Dedifferentiated amniotic fluid mesenchymal stem cell (primary cell): Measurements from ENCODE around the gene MRPS18A.
"Not testable (repeated sequence)": the region's sequence is repeated elsewhere in the genome, so short reads cannot be mapped to it uniquely, and the experiment has no call there.

ENCODE experiments used
- DNase-seq: peaks from one replicate; pipeline ENCODE4 v3.0.0-alpha.2; 2016; ENCODE audit errors: extremely low spot score

Gene MRPS18A

DNA sequence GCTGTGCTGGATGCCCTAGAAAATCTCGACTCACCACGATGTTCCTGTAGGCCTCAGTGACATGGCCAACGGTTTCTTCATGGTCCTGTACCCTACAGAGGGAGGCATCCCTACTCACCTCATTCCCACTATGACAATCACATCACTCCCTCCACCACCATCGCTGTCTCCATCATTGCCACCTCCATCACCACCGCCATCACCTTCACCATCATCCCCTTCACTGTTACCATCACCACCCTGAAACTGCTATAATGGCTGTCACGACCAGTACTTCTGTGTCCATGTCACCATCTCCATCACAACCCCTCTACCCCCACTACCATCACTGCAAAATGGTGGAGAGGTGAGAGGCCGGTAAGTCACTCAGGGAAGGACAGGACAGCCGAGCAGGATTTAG lies 29.8 kb upstream of the MRPS18A start:
- DNase-seq, result no peak

DNA sequence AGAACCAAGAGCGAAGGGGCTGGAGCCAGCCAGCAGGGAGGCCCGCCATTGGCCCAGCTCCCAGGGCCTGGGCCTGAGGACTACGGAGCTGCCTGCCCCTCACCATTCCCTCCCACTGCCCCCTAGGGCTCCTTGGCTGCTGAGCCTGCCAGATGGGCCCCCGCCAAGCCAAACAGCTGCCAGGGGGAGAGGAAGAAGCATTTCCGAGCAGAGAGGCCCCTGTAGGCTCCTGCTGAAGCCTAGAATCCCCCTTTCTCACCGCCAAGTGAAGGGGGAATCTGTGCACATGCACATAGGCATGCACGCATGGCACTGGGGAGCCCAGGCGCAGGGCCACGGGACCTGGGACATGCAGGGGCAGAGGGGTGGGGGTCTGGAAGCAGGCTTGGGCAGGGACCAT lies 28.5 kb upstream of the MRPS18A start:
- no peak for DNase-seq

DNA sequence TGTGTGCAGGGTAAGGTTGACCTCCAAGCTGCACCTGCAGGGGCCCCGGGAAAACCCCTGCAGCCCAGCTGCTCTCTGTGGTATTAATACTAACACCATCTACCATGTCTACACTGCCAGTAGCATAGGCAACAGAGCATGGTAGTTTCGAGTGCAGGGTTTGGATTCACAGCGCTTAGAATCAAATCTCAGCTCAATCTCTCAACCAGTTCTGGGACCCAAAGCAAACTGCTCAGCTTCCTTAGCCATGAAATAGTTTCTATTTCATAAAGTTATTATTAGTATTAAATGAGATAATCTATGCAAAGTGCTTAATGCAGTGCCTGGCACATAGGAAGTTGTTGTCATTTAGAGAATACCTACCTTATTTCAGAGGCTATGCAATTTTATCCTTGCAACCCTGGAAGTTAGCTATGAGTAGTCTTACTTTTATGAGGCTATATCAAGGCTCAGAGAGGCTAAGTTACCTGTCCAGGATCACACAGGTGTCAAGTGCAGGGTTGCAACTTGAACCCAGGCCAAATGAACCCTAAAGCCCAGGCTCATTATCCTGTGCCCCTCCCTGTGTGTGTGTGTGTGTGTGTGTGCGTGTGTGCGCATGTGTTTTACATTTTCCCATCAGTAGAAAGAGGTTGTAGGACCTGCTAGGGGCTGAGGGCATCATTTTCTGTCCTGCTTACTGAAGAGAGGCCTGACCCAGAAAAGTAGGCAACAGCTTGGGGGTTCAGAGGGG lies 27.6 kb upstream of the MRPS18A start:
- DNase-seq, result no peak

DNA sequence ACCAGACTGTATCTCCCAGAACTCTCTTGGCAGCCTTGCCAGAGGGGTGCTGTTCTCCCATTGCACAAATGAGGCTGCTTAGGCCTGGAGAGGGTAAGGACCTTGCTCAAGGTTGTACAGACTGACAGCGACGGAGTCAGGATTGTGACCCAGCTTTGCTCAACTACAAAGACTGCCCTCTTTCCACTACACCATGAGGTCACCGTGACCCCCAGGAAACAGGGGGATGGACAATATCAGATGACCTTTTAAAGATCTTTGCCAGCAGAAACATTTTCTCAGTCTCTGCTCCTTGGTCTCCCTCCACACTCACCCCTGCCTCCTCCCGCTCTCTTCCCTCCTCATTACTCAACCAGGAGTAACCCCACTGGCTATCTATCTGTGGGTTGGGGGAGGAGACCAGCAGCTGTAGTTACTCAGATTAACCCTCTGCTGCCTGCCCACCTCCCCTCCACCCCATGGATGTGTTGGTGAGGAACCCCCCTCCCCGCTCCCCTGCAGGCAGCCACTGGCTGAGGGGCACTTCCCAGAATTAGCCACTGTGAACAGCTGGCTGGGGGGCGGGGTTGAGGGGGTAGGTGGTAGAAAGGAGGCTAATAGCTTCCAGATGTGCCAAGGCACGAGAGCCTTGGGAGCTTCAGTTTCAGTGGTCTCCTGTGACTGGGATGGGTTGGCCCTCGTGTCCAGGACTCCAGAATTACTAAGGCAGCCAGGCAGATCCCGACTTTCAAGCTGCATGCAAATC lies 26.9 kb upstream of the MRPS18A start:
- DNase-seq, result no peak

DNA sequence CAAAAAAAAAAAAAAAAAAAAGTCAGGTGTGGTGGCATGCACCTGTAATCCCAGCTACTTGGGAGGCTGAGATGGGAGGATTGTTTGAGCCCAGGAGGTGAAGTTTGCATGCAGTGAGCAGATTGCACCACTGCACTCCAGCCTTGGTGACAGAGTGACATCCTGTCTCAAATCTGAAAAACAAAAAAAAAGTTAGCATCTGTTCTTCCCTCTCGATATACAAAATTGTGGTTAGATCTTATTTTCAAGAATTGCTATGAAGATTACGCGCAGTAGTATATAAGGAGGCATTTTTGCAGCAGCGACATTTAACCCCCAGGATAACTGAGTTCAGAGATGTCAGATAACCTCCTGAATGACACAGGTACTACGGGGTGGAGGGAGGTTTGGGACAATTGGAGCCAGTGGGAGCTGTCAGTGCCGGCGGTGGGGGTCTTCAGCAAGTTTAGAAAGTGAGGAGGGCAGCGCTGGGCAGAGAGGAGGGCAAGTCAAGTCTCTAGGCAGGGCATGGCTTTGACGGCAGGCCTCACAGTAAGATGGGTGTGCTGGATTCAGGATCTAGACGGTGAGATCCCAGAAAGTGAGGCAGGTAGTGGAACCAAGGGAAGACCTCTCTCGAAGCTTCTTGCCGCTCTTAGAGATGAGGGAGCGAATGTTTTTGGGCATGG lies 26.2 kb upstream of the MRPS18A start:
- no peak for DNase-seq

DNA sequence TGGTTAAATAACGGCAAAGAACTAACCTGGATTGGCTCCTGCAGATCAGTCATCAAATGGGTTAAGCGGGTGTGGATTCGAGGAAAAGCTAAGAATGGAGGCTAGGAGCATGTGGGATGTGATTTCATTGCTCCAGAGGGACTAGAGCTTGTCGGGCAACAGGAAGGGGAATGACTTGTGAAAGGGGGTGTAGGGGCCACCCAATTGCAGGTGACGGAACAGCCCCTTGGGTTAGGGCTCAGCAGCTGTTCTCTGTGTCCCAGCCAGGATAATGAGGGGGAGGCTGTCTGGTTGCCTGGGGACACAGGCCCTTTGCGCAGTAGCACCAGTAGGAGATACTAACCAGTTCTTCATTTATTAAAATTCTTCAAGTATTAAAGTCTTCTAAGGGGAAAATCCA lies 25.0 kb upstream of the MRPS18A start:
- no peak for DNase-seq

DNA sequence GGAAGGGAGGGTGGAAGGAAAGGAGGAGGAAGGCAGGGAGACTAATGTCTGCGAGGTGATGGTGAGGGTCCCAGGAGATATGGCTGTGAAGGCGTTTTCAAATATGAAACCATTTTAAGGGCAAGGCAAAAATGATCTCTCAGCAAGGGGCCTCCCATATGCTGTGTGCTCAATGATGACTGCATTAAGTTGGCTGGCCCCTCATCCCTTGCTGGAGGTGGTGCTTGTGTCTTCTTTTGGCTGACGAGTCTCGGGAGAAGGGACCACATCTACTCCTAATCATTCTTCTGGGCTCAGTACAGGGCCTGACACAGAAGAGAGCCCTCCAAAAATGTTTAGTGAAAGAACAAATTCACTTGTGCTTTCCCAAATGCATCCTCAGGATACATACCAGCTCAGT lies 23.0 kb upstream of the MRPS18A start:
- no peak for DNase-seq

DNA sequence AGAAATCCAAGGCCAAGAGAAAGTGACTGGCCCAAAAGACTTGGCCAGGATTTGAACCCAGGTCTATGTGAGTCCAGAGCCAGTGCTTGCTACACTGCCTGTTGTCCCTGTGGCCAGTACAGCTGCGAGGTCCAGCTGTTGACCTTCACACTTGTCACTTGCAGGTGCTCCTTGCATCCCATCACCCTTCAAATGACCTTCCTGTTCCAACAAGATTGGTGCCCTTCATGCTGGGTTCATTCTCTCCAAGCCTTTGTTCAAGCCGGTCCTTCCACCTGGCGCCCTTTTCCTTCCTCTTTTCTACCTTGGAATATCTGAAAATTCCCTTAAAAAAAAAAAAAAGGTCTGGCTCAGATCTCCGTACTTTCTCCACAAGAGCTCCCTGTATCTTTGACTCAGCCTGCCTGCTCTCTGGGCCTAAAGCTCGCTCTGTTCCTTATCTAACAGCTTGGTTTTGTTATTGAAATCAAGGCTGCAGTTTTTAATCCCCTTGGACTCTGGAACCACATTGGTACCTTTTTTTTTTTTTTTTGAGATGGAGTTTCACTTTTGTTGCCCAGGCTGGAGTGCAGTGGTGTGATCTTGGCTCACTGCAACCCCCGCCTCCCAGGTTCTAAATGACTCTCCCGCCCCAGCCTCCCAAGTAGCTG lies 22.2 kb upstream of the MRPS18A start:
- no peak for DNase-seq

DNA sequence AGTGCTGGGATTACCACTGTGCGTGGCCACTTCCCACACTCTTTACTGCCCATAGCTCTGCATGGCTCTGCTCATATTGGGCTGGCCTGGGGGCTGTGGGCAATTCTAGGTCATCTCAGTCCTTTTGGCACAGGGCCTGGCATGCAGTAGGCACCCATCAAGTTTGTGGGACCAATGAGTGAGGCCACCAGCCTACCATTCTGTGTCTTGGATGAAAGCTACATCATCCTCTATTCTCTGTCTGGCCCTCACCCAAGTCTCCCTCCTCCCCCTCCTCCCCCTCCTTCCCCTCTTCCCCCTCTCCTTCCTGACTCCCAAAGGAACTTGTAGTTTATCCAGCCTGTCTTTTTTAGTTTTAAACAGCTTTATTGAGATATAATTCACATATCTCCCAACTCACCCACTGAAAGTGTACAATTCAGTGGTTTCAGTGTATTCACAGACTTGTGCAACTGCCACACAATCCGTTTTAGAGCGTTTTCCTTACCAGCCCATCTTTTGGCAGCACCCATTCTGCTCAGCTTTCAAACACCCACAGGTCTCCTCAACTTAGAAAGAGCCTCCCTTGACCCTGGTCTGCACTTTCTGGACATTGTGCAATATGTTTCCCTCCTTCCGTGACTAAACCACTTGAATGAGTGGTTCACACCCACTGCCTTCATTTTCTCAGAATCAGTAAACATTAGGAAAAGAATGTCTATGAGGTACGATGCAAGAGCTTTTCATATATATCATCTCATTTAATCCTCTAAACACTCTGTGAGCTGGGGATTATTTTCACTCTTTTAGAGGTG lies 21.5 kb upstream of the MRPS18A start:
- DNase-seq, result peak; percentile 69

DNA sequence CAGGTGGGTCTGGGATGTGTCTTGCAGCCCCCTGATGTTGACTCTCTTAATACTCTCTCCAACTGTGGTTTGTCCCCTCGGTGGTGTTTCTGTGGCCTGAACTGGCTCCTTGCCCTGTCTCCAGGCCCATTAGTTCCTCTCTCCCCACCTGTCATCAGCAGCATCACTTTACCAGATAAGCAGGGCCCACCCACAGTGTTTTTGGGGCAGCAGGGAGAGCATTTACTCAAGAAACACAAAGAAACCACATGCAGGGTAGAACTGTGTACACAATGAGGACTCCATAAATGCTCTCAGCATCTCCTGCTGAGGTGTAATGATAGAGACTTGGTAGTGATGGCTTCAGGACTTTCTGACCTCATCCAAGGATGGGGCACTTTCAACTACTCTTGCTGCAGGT lies 20.2 kb upstream of the MRPS18A start:
- DNase-seq, result no peak

DNA sequence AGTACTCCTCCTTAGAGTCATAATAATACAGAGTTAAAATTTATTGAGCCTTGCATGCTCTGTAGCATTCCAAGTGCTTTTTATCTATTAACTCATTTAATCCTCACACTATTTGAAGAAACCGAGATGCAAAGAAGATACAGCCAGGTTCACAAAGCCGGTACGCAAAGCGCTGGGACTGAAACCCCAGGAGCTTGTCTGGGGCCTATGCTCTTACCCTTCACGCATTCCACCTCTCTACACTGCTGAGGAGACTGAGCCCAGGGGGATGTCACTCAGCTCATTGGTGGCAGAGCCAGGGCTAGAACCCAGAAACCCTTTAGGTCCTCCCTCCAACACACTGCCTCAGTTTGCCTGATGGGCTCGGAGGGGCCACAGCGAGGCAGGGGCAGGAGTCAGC lies 19.7 kb upstream of the MRPS18A start:
- no peak for DNase-seq

DNA sequence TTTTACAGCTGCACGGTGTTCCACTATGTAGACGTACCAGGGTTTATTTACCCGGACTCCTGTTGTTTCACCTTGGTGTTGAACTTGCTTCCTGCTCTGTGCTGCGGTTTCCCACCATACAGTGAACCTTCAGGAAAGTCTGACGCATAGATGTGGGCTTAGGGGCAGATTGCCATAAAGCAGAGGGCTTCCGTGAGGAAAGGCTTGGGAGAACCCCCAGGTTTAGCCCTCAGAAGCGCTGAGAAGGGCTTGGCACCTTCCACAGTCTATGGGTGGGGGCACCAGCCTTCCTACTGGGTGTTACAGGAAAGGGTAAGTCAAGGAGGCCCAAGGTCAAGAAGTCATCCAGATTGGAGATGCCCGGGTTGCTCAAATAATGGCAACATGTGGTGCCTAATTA lies 19.2 kb upstream of the MRPS18A start:
- DNase-seq, result no peak

DNA sequence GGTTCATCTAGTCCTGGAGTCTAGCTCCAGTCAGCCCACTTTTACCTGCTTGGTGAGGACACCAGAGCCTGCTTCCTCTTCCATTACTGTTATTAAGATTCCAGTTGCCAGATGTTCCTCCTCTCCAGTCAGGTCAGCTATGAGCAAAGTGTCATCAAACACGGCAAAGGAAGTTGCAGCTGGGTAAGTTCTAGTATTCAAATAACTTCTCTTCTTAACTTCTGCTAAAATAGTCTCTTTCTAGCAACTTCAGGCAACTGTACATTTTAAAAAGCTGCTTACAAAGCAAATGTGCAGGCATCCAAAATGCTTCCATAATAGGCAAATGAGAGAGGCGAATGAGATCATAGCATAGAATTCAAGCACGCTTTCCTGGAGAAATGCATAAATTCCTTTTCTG lies 18.4 kb upstream of the MRPS18A start:
- DNase-seq, result no peak

DNA sequence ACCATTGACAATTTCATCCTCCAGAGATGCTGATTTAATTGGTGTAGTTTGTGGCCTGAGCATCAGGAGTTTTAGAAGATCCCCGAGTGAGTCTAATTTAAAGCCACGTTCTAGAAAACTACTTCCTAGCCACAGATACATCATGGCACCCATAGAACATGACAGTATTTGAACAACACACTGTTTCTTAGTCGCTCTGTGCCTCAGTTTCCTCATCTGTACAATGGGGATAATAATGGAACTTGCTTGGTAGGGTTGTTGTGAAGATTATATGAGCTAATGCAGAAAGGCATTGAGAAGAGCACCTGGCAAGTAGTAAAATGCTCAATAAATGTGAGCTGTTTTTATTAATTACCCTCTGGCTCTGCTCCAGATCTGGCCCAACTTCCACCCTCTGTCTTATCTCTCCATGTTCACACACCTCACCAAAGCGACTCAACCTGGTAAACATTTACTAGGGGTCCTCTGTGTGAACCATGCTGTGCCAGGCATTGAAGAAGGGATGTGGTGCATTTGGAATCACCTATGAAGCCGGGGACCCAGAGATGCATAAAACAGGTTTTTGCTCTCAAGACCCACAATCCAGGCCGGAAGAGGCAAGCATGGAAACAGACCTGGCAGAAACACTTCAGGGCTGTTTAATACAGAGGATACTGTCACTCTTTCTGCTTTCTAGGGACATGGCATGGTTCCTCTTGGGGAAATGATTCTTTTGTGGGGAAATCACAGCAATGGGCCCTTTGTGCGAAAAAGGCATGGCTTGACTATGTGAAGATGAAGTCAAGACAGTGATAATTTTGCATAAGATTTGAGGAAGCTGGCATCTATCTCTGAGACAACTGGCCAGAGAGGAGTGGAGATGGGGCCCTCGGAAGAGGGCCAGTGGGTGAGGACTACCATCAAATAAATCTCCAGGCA lies 16.2 kb upstream of the MRPS18A start:
- DNase-seq, result no peak

DNA sequence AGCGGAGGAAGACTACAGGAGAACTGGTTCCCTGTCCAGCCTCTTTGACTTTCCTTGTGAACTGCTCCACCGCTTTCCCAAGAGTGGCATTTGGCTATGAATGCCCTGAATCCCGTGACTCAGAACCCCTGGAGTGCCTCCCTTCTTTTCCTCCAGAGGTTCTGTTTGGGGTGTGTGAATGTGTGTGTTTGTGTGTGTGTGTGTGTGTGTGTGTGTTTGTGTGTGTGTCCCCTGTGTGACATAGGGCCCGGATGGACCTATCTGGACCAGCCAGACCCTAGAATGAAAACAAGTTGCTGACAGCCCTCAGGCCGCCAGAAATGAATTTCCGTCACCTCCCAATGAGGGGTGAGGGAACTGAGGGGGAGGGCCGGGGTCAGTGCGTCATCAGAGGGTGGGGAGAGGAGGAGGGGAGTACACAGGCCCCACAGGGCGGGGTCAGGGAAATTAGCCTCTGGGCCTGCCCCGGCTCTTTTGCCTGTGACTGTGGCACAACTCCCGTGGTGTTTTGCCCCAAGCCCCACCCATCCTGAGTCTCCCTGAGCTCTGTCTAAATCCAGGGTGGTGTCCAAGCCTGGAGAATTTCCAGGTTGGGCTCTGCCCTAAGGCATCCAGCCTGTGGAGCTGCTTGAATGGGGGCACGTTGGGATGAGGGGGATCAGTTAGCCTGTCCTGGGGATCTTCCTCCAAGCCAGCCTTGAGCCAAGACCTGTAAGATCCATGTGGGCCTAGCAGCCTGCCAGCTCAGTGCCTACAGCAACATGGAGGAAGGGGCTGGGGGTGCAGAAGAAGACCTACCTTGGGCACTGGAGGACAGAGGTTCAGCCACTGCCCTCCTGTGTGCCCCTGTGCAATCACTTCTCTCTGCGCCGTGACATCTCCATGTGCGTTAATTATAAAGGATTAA lies 15.2 kb upstream of the MRPS18A start:
- peak; percentile 91 for DNase-seq

DNA sequence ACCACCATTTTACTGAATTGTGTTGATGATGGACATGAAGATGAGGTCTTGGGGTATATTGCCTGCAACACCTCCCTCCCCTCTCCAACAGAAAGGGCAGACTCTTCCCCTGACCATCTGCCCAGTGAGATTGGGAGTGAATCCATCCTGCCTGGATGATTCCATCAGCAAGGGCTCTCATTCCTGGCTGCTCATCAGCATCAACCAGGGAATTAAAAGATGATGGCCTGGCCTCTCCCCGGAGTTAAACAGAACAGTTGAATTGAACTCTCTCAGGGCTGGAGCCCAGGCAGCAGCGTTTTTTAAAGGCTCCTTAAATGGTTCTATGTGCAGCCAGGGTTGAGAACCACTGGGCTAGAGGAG lies 14.6 kb upstream of the MRPS18A start:
- no peak for DNase-seq

DNA sequence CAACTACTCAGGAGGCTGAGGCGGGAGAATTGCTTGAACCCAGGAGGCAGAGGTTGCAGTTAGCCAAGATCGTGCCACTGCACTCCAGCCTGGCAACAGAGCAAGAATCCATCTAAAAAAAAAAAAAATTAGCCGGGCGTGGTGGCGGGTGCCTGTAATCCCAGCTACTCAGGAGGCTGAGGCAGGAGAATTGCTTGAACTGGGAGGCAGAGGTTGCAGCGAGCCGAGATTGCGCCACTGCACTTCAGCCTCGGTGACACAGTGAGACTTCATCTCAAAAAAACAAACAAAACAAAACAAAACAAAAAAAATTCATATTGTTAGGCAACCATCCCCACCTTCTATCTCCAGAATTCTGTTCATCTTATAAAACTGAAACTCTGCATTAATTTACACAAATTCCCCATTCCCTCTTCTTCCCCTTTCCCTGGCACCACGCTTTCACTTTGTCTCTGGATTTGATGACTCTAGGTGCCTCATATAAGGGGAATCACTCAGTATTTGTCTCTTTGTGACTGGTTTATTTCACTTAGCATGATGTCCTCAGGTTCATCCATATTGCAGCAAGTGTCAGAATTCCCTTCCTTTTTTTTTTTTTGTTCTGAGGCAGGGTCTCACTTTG lies 13.5 kb upstream of the MRPS18A start:
- DNase-seq, result not testable (repeated sequence)

DNA sequence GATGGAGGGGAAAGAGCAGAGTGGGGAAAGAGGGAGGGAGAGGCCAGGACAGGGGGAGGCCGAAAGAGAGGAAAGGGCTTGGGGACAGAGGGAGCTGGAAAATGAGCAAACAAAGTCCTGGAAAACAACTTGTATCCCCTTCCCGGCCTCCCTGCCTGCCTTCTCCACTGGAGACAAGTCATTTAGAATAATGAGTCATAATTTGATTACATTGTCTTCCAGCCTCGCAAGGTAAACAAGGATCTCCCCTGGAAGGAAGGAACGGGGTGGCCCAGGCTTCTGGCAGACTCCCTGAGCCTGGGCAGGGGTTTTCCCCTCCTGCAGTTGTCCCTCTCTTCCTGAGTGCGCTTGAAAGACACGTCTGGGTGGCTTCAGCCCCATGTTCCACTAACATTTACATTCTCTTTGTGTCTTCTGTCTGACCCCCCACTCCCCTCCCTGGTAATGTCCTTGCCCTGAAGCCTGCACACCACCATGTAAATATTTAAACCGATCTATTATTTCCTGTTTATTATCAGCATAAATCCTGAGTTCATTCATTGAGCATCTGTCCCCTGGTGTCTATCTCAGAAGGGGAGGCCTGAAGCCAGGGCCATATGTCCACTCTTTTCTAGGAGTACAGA lies 12.1 kb upstream of the MRPS18A start:
- no peak for DNase-seq
